A549 treated with DMSO at 1 μM for 4 hours (cell line): ENCODE results near the gene MESP2. TPM values are rescaled to one million over a fixed set of nuclear protein-coding genes. Genes with fewer than 3 reads are reported as not detected.

Experiments
- total RNA-seq: library from RNA; stranded (reverse); fragments of 200-300 nt; extraction: Qiagen RNA extraction; gene quantifications from 5 replicates; pipeline ENCODE4 v1.2.3, GENCODE V29; 2022; ENCODE audit warnings: low read depth

The MESP2 gene
- 0.37 to 0.65 TPM (median 0.62 TPM) in 5 replicates for total RNA-seq

GRCh38 chr15:89776274-89777072 is at the start of gene MESP2:
TSS of gene MESP2 (plus strand) at chr15:89776332. CDS start at chr15:89776358, 26 bp downstream.

GRCh38 chr15:89750560-89751542 is 25.3 kb upstream of the MESP2 start, which contains the start of gene MESP1:
TSS of gene MESP1 (minus strand) at chr15:89751249. CDS start at chr15:89751231, 18 bp downstream.

Other genes starting within 250 kb of the MESP2 start
- gene TICRR, start 200.9 kb upstream of the MESP2 start, total RNA-seq: 12.9 to 16.4 TPM (median 14.2 TPM) in 5 replicates
- gene KIF7, start 120.9 kb upstream of the MESP2 start, total RNA-seq: 3.9 to 4.9 TPM (median 4.3 TPM) in 5 replicates
- gene PLIN1, start 97.0 kb upstream of the MESP2 start, total RNA-seq: 0.05 to 0.17 TPM (median 0.08 TPM) in 4 of 5 replicates, not detected in the other
- 5.9 to 7.3 TPM (median 6.6 TPM) in 5 replicates for gene PEX11A, start 85.6 kb upstream of the MESP2 start, total RNA-seq
- 0.13 to 0.21 TPM (median 0.19 TPM) in 5 replicates for gene WDR93, start 85.5 kb upstream of the MESP2 start, total RNA-seq
- gene MESP1, start 25.1 kb upstream of the MESP2 start, total RNA-seq: 2.7 to 8.0 TPM (median 6.3 TPM) in 5 replicates
- 28.0 to 36.2 TPM (median 32.4 TPM) in 5 replicates for gene ANPEP, start 38.5 kb downstream of the MESP2 start, total RNA-seq
- gene AP3S2, start 117.7 kb downstream of the MESP2 start, total RNA-seq: 39.3 to 64.1 TPM (median 47.0 TPM) in 5 replicates
- 10.2 to 13.8 TPM (median 13.0 TPM) in 5 replicates for gene ARPIN, start 136.6 kb downstream of the MESP2 start, total RNA-seq
- gene ZNF710, start 225.0 kb downstream of the MESP2 start, total RNA-seq: 14.2 to 18.1 TPM (median 16.9 TPM) in 5 replicates